H9 (cell line): ENCODE results near the gene ACOT6. TPM values are rescaled to one million over a fixed set of nuclear protein-coding genes. Genes with fewer than 3 reads are reported as not detected.

Experiments
- DNase-seq: peaks from one replicate; pipeline ENCODE4 v3.0.0-alpha.2; 2017
- H2AFZ ChIP-seq: one replicate; pipeline ENCODE4 v1.6.1; 2013; ENCODE audit warnings: mild to moderate bottlenecking, low read length, control low read depth, moderate library complexity
- H2AK5ac ChIP-seq: 2 replicates; pipeline ENCODE4 v1.6.1; 2013; ENCODE audit warnings: low read length, control low read depth, mixed read lengths; ENCODE audit not compliant: insufficient read length
- H2BK120ac ChIP-seq: one replicate; pipeline ENCODE4 v1.6.1; 2013; ENCODE audit warnings: low read depth, mild to moderate bottlenecking, low read length, control low read depth, inconsistent platforms; ENCODE audit not compliant: poor library complexity, severe bottlenecking
- H2BK12ac ChIP-seq: 2 replicates; pipeline ENCODE4 v1.6.1; 2013; ENCODE audit warnings: low read length, control low read depth, mixed read lengths, low read depth; ENCODE audit not compliant: insufficient read length
- H2BK15ac ChIP-seq: 2 replicates; pipeline ENCODE4 v1.6.1; 2013; ENCODE audit warnings: low read depth, low read length, control low read depth
- H2BK20ac ChIP-seq: one replicate; pipeline ENCODE4 v1.6.1; 2013; ENCODE audit warnings: low read depth, mild to moderate bottlenecking, low read length, control low read depth, inconsistent platforms; ENCODE audit not compliant: poor library complexity, severe bottlenecking
- H2BK5ac ChIP-seq: 2 replicates; pipeline ENCODE4 v1.6.1; 2013; ENCODE audit warnings: low read length, control low read depth, mixed read lengths; ENCODE audit not compliant: insufficient read length
- H3K14ac ChIP-seq: 2 replicates; pipeline ENCODE4 v1.6.1; 2013; ENCODE audit warnings: low read length, control low read depth; ENCODE audit not compliant: insufficient read depth
- H3K18ac ChIP-seq: 2 replicates; pipeline ENCODE4 v1.6.1; 2013; ENCODE audit warnings: low read depth, mild to moderate bottlenecking, mixed read lengths, low read length, control low read depth; ENCODE audit not compliant: insufficient read length
- H3K23ac ChIP-seq: 2 replicates; pipeline ENCODE4 v1.6.1; 2013; ENCODE audit warnings: low read length, control low read depth, mixed read lengths, low read depth; ENCODE audit not compliant: insufficient read length
- H3K23me2 ChIP-seq: 2 replicates; pipeline ENCODE4 v1.6.1; 2013; ENCODE audit warnings: low read depth, mild to moderate bottlenecking, mixed read lengths, low read length, control low read depth; ENCODE audit not compliant: insufficient read length, poor library complexity, severe bottlenecking
- H3K27ac ChIP-seq: 2 replicates; pipeline ENCODE4 v1.5.1; 2013; ENCODE audit warnings: low read length, control low read depth, mixed read lengths, low read depth; ENCODE audit not compliant: insufficient read length
- H3K27me3 ChIP-seq: 2 replicates; pipeline ENCODE4 v1.6.1; 2013; ENCODE audit warnings: low read length, control low read depth, inconsistent platforms; ENCODE audit not compliant: insufficient read depth
- H3K4ac ChIP-seq: 2 replicates; pipeline ENCODE4 v1.6.1; 2013; ENCODE audit warnings: low read depth, mild to moderate bottlenecking, control low read depth, inconsistent platforms, low read length, moderate library complexity
- H3K4me1 ChIP-seq: 2 replicates; pipeline ENCODE4 v1.6.1; 2013; ENCODE audit warnings: low read length, control low read depth, inconsistent platforms; ENCODE audit not compliant: insufficient read depth
- H3K4me2 ChIP-seq: 2 replicates; pipeline ENCODE4 v1.6.1; 2013; ENCODE audit warnings: low read length, control low read depth, mixed read lengths; ENCODE audit not compliant: insufficient read length, insufficient read depth
- H3K56ac ChIP-seq: 2 replicates; pipeline ENCODE4 v1.6.1; 2013; ENCODE audit warnings: low read depth, mild to moderate bottlenecking, mixed read lengths, low read length, control low read depth; ENCODE audit not compliant: insufficient read length
- H3K79me1 ChIP-seq: 2 replicates; pipeline ENCODE4 v1.6.1; 2013; ENCODE audit warnings: low read depth, mild to moderate bottlenecking, moderate library complexity, low read length, control low read depth, inconsistent platforms; ENCODE audit not compliant: insufficient read depth, poor library complexity, severe bottlenecking
- H3K79me2 ChIP-seq: 2 replicates; pipeline ENCODE4 v1.6.1; 2013; ENCODE audit warnings: low read length, control low read depth, inconsistent platforms; ENCODE audit not compliant: insufficient read depth
- H3K9ac ChIP-seq: 2 replicates; pipeline ENCODE4 v1.6.1; 2013; ENCODE audit warnings: low read length, control low read depth, mixed read lengths; ENCODE audit not compliant: insufficient read length; ENCODE audit errors: extremely low read depth
- H3K9me3 ChIP-seq: one replicate; pipeline ENCODE4 v1.6.1; 2013; ENCODE audit warnings: low read depth, low read length, inconsistent platforms; ENCODE audit not compliant: control insufficient read depth
- H3T11ph ChIP-seq: one replicate; pipeline ENCODE4 v1.6.1; 2013; ENCODE audit warnings: mild to moderate bottlenecking, low read length, control low read depth, inconsistent platforms
- H4K20me1 ChIP-seq: one replicate; pipeline ENCODE4 v1.6.1; 2013; ENCODE audit not compliant: control insufficient read depth, insufficient read length, insufficient read depth
- H4K5ac ChIP-seq: 2 replicates; pipeline ENCODE4 v1.6.1; 2013; ENCODE audit warnings: low read depth, mild to moderate bottlenecking, mixed read lengths, low read length, control low read depth; ENCODE audit not compliant: insufficient read length
- H4K8ac ChIP-seq: replicated peaks from 2 replicates; pipeline ENCODE4 v1.6.1; 2013; ENCODE audit warnings: low read length, control low read depth, mixed read lengths, low read depth; ENCODE audit not compliant: insufficient read length
- H4K91ac ChIP-seq: 2 replicates; pipeline ENCODE4 v1.6.1; 2013; ENCODE audit warnings: low read depth, mild to moderate bottlenecking, moderate library complexity, mixed read lengths, low read length, control low read depth; ENCODE audit not compliant: insufficient read length
- H3K27ac Mint-ChIP-seq, 3 experiments: 2 replicates in 2 of 3; 3 replicates in 1 of 3; pipeline ENCODE4 v1.8.0; 2020 to 2021; ENCODE audit warnings: mixed read lengths in 3 of 3, mild to moderate bottlenecking in 1 of 3, moderate library complexity in 1 of 3
- H3K27me3 Mint-ChIP-seq: 2 replicates; pipeline ENCODE4 v1.8.0; 2021; ENCODE audit warnings: low read depth, mild to moderate bottlenecking, moderate library complexity, mixed read lengths
- H3K36me3 Mint-ChIP-seq, 3 experiments: 2 replicates in 2 of 3; 3 replicates in 1 of 3; pipeline ENCODE4 v1.8.0; 2020 to 2021; ENCODE audit warnings: low read depth in 3 of 3, mixed read lengths in 3 of 3; ENCODE audit not compliant: insufficient read depth in 1 of 3
- H3K4me1 Mint-ChIP-seq, 2 experiments: 2 replicates each; pipeline ENCODE4 v1.8.0; 2020; ENCODE audit warnings: mixed read lengths in 2 of 2
- H3K4me3 Mint-ChIP-seq, 2 experiments: 2 replicates in 1 of 2; 3 replicates in 1 of 2; pipeline ENCODE4 v1.8.0; 2020 to 2021; ENCODE audit warnings: mild to moderate bottlenecking in 2 of 2, mixed read lengths in 2 of 2, moderate library complexity in 1 of 2
- H3K9me3 Mint-ChIP-seq, 2 experiments: 2 replicates in 1 of 2; 3 replicates in 1 of 2; pipeline ENCODE4 v1.8.0; 2020; ENCODE audit warnings: mild to moderate bottlenecking in 2 of 2, mixed read lengths in 2 of 2, moderate library complexity in 1 of 2
- total RNA-seq: library from RNA; stranded (reverse); gene quantifications from 2 replicates; pipeline ENCODE4 v1.2.1, GENCODE V29; 2021
- TF ChIP-seq, protein P1 (sequence below): fragments of 200-600 bp; sonication (generic); conservative IDR thresholded peaks from 3 replicates; pipeline ENCODE4 v1.8.0; 2021; ENCODE audit warnings: antibody characterized with exemption, mild to moderate bottlenecking

Gene ACOT6
- total RNA-seq, 1 experiment from 2014 or later = not detected

GRCh38 chr14:73651005-73651404, 38.7 kb downstream of the ACOT6 start:
- H2AK5ac ChIP-seq = no peak overlapping the region
- H3K36me3 Mint-ChIP-seq = peaks cover 2 to 17% (median 16%) of the 10 kb centered on the region in 3 experiments; a peak in 5 of 7 replicates

More at GRCh38 chr14:73651005-73651404, 38.7 kb downstream of the ACOT6 start:
- Histone ChIP-seq H2BK15ac (no peak overlapping the region), H3K4me2 (no peak overlapping the region), H3K4ac (no peak overlapping the region), H2BK20ac (no peak overlapping the region), H3K27ac (no peak overlapping the region), H3K14ac (no peak overlapping the region), H4K91ac (no peak overlapping the region), H2BK5ac (no peak overlapping the region), H2BK120ac (no peak overlapping the region), H3K79me2 (no peaks in the 10 kb centered on the region), H3K79me1 (peaks cover 2% of the 10 kb centered on the region), H3K23me2 (no peaks in the 10 kb centered on the region), H3K27me3 (no peaks in the 10 kb centered on the region), H3K56ac (no peak overlapping the region), H3K4me1 (no peaks in the 10 kb centered on the region), H4K8ac (no peak overlapping the region), H2BK12ac (no peak overlapping the region), H3K18ac (no peak overlapping the region), H3K23ac (no peak overlapping the region), H2AFZ (no peak overlapping the region), H4K20me1 (no peaks in the 10 kb centered on the region), H3T11ph (no peak overlapping the region), H4K5ac (no peak overlapping the region), H3K9me3 (no peaks in the 10 kb centered on the region), H3K9ac (no peak overlapping the region)
- no peaks in the 10 kb centered on the region for H3K27me3 Mint-ChIP-seq
- H3K4me3 Mint-ChIP-seq = no peak overlapping the region
- H3K9me3 Mint-ChIP-seq = no peaks in the 10 kb centered on the region
- H3K27ac Mint-ChIP-seq = no peak overlapping the region
- TF ChIP-seq, protein P1, sequence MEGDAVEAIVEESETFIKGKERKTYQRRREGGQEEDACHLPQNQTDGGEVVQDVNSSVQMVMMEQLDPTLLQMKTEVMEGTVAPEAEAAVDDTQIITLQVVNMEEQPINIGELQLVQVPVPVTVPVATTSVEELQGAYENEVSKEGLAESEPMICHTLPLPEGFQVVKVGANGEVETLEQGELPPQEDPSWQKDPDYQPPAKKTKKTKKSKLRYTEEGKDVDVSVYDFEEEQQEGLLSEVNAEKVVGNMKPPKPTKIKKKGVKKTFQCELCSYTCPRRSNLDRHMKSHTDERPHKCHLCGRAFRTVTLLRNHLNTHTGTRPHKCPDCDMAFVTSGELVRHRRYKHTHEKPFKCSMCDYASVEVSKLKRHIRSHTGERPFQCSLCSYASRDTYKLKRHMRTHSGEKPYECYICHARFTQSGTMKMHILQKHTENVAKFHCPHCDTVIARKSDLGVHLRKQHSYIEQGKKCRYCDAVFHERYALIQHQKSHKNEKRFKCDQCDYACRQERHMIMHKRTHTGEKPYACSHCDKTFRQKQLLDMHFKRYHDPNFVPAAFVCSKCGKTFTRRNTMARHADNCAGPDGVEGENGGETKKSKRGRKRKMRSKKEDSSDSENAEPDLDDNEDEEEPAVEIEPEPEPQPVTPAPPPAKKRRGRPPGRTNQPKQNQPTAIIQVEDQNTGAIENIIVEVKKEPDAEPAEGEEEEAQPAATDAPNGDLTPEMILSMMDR = no peak
- H3K4me1 Mint-ChIP-seq = 0 out of 4 replicates have a peak, but pooled peaks cover 0 to 2% of the 10 kb centered on the region in 2 experiments
- DNase-seq = no peak
